ENCODE results near the gene FCER1A. TPM values are rescaled to one million over a fixed set of nuclear protein-coding genes. Genes with fewer than 3 reads are reported as not detected.
A peak's percentile ranks its signal among the peaks of the same experiment; 100 is the strongest.

FCER1A gene
- total and polyA plus RNA-seq, 2 experiments from 2014 or later: not detected

DNA sequence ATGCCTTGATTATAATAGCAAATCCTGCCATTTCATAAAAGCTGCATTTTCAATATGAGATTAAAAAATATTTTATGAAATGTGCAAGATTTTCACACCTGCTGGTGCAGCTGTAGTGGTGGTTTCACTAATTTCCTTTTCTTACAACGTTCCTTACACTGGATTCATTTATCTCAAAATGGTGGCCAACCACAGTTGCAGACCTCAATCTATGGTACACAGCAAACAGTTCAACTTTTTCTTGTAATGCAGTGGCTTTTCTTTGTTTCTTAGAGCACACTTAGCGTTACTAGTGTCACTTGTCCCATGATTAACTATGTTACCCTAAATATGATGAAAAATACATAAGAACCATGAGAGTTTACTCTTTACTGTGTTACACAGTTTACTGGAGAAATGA, 32.7 kb downstream of the FCER1A start:
- Mint-ChIP-seq H3K36me3 (ENCODE audit: low read depth) (no peaks in the 10 kb centered on the region), H3K27me3 (ENCODE audit: insufficient read depth, low read depth, poor library complexity) (no peaks in the 10 kb centered on the region), H3K9me3 (no peaks in the 10 kb centered on the region; the same call in 1 of the 3 replicates), H3K4me1 (peaks cover 2% of the 10 kb centered on the region; the same call in 1 of the 3 replicates), H3K4me3 (no peak overlapping the region), H3K27ac (no peak overlapping the region)
- H3K4me2 ChIP-seq: no peak overlapping the region
- no peaks in the 10 kb centered on the region for H3K79me2 ChIP-seq (replicated peaks; ENCODE audit: insufficient read depth)
- H3K27ac ChIP-seq (ENCODE audit: low read depth): no peak overlapping the region
- no peaks in the 10 kb centered on the region for H3K36me3 ChIP-seq (ENCODE audit: insufficient read depth)
- no peak overlapping the region for H2AFZ ChIP-seq
- no peaks in the 10 kb centered on the region for H4K20me1 ChIP-seq (replicated peaks; ENCODE audit: insufficient read depth)
- no peaks in the 10 kb centered on the region for H3K27me3 ChIP-seq (ENCODE audit: insufficient read depth)
- DNase-seq (ENCODE audit: low spot score) (no peak), ATAC-seq (no peak)
- H3K4me3 ChIP-seq: no peak overlapping the region
- no peak for TF ChIP-seq EZH2 (IDR thresholded peaks at IDR 0.05; ENCODE audit: low read depth, unreplicated experiment)
- H3K4me1 ChIP-seq (ENCODE audit: insufficient read depth): no peaks in the 10 kb centered on the region
- no peaks in the 10 kb centered on the region for H3F3A ChIP-seq (replicated peaks; ENCODE audit: low read depth)
- H3K9me2 ChIP-seq (ENCODE audit: insufficient read depth): no peaks in the 10 kb centered on the region

DNA sequence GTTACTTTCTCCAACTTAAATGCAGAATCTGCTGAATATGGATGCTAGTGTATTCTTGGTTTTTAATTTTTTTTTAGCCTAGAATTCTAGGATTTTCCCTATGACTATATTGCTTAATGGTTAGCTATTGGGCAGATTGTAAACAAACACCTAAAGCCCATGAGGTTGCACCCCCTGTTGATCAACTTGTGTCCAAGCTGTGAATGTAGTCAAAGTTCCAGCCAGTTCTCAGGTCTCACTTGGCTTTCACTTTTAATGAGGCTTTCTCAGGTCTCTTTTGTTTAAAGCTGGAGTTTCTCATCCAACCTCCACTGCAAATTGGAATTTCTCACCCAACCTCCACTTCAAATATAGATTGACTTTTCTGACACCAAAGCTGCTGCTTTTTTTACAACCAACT, 35.9 kb downstream of the FCER1A start:
- H3K4me3 Mint-ChIP-seq: no peak overlapping the region
- peak; percentile 31; the same call in 2 of the 3 replicates for ATAC-seq
- TF ChIP-seq POLR2AphosphoS5 (IDR thresholded peaks at IDR 0.05; ENCODE audit: low read depth) (no peak), ZNF462 (CRISPR knock-in tag; IDR thresholded peaks at IDR 0.05) (no peak), EZH2 (IDR thresholded peaks at IDR 0.05; ENCODE audit: low read depth, unreplicated experiment) (no peak)
- TF ChIP-seq, protein P1, sequence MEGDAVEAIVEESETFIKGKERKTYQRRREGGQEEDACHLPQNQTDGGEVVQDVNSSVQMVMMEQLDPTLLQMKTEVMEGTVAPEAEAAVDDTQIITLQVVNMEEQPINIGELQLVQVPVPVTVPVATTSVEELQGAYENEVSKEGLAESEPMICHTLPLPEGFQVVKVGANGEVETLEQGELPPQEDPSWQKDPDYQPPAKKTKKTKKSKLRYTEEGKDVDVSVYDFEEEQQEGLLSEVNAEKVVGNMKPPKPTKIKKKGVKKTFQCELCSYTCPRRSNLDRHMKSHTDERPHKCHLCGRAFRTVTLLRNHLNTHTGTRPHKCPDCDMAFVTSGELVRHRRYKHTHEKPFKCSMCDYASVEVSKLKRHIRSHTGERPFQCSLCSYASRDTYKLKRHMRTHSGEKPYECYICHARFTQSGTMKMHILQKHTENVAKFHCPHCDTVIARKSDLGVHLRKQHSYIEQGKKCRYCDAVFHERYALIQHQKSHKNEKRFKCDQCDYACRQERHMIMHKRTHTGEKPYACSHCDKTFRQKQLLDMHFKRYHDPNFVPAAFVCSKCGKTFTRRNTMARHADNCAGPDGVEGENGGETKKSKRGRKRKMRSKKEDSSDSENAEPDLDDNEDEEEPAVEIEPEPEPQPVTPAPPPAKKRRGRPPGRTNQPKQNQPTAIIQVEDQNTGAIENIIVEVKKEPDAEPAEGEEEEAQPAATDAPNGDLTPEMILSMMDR (conservative IDR thresholded peaks at IDR 0.05; ENCODE audit: low read depth in 2 of 2): peak in 1 of 2 experiments; percentile 35; a peak in 2 of 4 replicates
- peaks cover 2% of the 10 kb centered on the region; the same call in 1 of the 3 replicates for H3K4me1 Mint-ChIP-seq
- no peaks in the 10 kb centered on the region for H3K36me3 Mint-ChIP-seq (ENCODE audit: low read depth)
- H3K9me3 Mint-ChIP-seq: no peaks in the 10 kb centered on the region; the same call in 2 of the 3 replicates
- H3K4me2 ChIP-seq: no peak overlapping the region
- H3K4me1 ChIP-seq (ENCODE audit: insufficient read depth): no peaks in the 10 kb centered on the region
- no peak overlapping the region for H3K4me3 ChIP-seq
- H3K36me3 ChIP-seq (ENCODE audit: insufficient read depth): no peaks in the 10 kb centered on the region
- H3K27me3 ChIP-seq (ENCODE audit: insufficient read depth): no peaks in the 10 kb centered on the region
- peak; percentile 32 for DNase-seq (ENCODE audit: low spot score)
- no peaks in the 10 kb centered on the region for H3F3A ChIP-seq (replicated peaks; ENCODE audit: low read depth)
- H3K79me2 ChIP-seq (replicated peaks; ENCODE audit: insufficient read depth): no peaks in the 10 kb centered on the region
- no peaks in the 10 kb centered on the region for H3K9me2 ChIP-seq (ENCODE audit: insufficient read depth)
- H2AFZ ChIP-seq: no peak overlapping the region
- H4K20me1 ChIP-seq (replicated peaks; ENCODE audit: insufficient read depth): no peaks in the 10 kb centered on the region
- 0 out of 2 replicates have a peak overlapping the region, but pooled peaks have one; percentile 64 for H3K27ac Mint-ChIP-seq
- no peak overlapping the region for H3K27ac ChIP-seq (ENCODE audit: low read depth)
- H3K27me3 Mint-ChIP-seq (ENCODE audit: insufficient read depth, low read depth, poor library complexity): no peaks in the 10 kb centered on the region
